ENCODE data around the gene B4GALT4.

Gene B4GALT4

DNA sequence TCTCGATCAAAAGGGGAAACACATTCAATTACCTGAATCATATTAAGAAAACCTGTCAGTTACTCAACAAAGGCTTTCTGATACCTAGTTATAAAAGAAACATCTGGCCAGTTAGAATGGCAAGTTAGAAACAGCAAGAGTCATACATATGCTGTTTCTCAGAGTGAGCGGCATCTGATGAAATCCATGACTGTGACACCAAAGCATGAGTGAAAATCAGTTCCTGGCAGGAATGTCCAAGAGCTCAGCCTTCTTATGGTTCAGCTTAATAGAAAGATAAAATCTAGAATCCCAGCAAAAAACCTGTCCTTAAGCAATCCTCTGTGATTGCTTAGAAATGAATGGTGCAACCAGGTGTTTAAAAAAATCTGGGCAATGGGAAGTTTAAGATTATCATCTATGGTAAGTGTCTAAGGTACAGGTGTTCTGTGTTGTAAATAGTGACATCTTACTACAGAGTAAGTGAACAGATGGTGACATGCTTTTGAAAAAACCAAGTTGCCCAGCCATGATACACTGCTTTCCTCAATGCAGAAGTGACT, 18.8 kb downstream of the B4GALT4 start:
- intact Hi-C loops (cut with DNase I; ENCODE audit: low total_unique reads): no loop called here
- Histone ChIP-seq H3K27me3 (no peaks in the 10 kb centered on the region), H3K4me1 (no peaks in the 10 kb centered on the region), H3K4me3 (no peak overlapping the region), H3K27ac (no peak overlapping the region), H3K36me3 (peaks cover 67 to 91% (median 79%) of the 10 kb centered on the region in 3 donors), H3K9me3 (no peaks in the 10 kb centered on the region)
- no peak for DNase-seq
- TF ChIP-seq, protein P1, sequence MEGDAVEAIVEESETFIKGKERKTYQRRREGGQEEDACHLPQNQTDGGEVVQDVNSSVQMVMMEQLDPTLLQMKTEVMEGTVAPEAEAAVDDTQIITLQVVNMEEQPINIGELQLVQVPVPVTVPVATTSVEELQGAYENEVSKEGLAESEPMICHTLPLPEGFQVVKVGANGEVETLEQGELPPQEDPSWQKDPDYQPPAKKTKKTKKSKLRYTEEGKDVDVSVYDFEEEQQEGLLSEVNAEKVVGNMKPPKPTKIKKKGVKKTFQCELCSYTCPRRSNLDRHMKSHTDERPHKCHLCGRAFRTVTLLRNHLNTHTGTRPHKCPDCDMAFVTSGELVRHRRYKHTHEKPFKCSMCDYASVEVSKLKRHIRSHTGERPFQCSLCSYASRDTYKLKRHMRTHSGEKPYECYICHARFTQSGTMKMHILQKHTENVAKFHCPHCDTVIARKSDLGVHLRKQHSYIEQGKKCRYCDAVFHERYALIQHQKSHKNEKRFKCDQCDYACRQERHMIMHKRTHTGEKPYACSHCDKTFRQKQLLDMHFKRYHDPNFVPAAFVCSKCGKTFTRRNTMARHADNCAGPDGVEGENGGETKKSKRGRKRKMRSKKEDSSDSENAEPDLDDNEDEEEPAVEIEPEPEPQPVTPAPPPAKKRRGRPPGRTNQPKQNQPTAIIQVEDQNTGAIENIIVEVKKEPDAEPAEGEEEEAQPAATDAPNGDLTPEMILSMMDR (IDR thresholded peaks at IDR 0.05): no peak

DNA sequence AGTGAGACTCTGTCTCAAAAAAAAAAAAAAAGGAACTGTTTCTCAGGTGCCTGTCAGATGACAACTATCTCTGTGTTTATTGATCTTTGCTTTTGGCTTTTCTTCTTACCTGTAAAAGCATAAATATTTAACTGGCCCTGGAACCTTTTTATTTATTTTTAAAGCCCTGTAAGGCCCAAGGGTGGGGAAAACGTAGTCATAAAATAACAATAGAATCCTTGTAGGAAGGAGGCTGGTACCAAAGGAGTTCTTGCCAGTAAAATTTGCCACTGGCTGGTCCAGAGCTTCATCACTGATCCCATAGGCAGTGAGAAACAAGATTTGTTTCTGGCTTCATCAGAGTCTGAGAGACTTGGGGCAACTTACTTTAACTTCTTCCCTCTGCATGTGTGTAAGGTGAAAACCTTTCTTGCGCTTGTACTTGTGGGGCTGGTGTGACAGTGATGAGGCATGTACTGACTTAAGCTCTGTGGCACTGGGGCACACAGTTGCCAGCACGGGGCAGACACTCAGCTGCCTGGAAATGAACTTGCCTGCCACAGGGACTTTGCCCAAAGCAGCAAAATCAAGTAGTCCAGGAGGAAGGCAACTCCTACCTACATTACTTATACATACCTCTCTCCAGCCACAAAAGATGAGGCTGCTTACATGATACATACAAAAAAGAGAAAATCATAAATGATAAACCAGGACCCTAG, 19.6 kb downstream of the B4GALT4 start:
- H3K4me3 ChIP-seq: no peak overlapping the region
- no peak overlapping the region for H3K27ac ChIP-seq
- no peaks in the 10 kb centered on the region for H3K27me3 ChIP-seq
- H3K4me1 ChIP-seq: no peaks in the 10 kb centered on the region
- H3K9me3 ChIP-seq: no peaks in the 10 kb centered on the region
- TF ChIP-seq, protein P1 (IDR thresholded peaks at IDR 0.05): no peak
- no peak for DNase-seq
- H3K36me3 ChIP-seq: peaks cover 61 to 85% (median 72%) of the 10 kb centered on the region in 3 donors
- intact Hi-C loops (cut with DNase I; ENCODE audit: low total_unique reads): no loop called here

DNA sequence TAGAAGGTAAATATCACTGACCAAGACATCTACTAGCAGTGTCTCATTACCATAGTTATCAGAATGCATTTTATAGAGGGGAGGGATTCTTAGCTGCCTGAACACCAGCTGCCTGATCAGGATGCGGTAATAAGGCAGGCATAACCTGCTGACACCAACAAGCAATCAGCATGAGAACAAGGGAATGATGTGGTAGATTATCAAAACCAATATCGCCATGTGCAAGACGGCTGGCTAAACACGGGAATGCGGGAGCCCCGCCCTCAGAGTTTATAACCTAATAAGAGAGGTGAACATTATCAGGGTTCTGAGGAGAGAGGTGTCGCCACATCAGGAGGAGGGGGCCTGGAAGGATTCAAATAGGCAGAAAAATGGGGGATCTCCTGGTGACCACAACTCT, 20.5 kb downstream of the B4GALT4 start:
- Histone ChIP-seq H3K27me3 (no peaks in the 10 kb centered on the region), H3K9me3 (no peaks in the 10 kb centered on the region), H3K4me3 (no peak overlapping the region), H3K27ac (no peak overlapping the region), H3K36me3 (peaks cover 65 to 85% (median 74%) of the 10 kb centered on the region in 3 donors), H3K4me1 (no peaks in the 10 kb centered on the region)
- intact Hi-C loops (cut with DNase I; ENCODE audit: low total_unique reads): no loop called here
- TF ChIP-seq, protein P1 (IDR thresholded peaks at IDR 0.05): no peak
- DNase-seq: no peak

DNA sequence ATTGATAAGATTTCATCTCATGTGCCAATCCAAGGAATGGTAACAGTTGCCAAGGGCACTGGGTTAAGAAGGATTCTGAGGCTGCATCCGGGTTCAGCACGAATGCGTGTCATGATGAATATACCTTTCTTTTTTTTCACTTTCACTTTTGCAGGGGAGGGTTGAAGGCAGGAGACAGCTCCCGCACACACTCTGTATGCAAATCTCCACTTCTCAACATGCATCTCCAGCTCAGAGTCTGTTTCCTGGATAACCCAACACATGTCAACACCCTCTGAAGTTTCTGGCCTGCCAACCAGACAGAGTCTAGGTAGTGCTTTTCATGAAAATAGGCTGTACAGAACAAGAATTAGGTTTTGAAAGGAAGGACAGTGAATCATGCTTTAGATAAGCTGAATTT, 21.6 kb downstream of the B4GALT4 start:
- Histone ChIP-seq H3K27me3 (no peaks in the 10 kb centered on the region), H3K4me1 (no peaks in the 10 kb centered on the region), H3K4me3 (no peak overlapping the region), H3K9me3 (no peaks in the 10 kb centered on the region), H3K27ac (no peak overlapping the region), H3K36me3 (peaks cover 72 to 90% (median 74%) of the 10 kb centered on the region in 3 donors)
- intact Hi-C loops (cut with DNase I; ENCODE audit: low total_unique reads): no loop called here
- DNase-seq: no peak
- TF ChIP-seq, protein P1 (IDR thresholded peaks at IDR 0.05): no peak

DNA sequence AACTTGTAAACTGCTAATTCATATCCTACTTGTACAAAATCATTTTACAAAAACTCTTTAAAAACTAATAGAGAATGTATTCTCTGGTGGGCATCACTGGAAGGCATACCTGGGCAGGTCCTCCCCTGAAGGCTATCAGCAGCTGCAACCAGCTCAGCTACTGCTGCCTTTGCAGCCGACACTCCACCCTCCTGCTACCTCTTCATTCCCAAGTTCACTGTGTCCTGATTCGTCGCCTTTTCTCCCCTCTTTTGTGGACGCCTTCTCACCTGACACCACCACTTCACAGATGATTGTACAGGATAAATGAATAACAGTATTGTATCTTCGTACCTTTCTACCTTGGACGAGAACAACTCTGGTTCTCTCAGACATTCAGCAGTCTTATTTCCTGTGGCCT, 28.9 kb downstream of the B4GALT4 start:
- intact Hi-C loops (cut with DNase I; ENCODE audit: low total_unique reads): no loop called here
- Histone ChIP-seq H3K27ac (no peak overlapping the region), H3K27me3 (no peaks in the 10 kb centered on the region), H3K4me3 (no peak overlapping the region), H3K36me3 (peaks cover 49 to 82% (median 69%) of the 10 kb centered on the region in 3 donors), H3K9me3 (no peaks in the 10 kb centered on the region), H3K4me1 (no peaks in the 10 kb centered on the region)
- no peak for DNase-seq
- TF ChIP-seq, protein P1 (IDR thresholded peaks at IDR 0.05): no peak
